IMR-90 (cell line): ENCODE results near the gene ZNF469. TPM values are rescaled to one million over a fixed set of nuclear protein-coding genes. Genes with fewer than 3 reads are reported as not detected.

ENCODE experiments used
- ATAC-seq: fragments of 200-7000 bp; cut with Tn5 transposase; 2 replicates; pipeline ENCODE4 v1.9.1; 2020; ENCODE audit warnings: low read depth, mild to moderate bottlenecking, moderate library complexity
- BruUV-seq: library from RNA; stranded (reverse); fragments of 400-500 nt; replicated peaks from 2 replicates; lab custom pipeline; 2021; lab: Mats Ljungman, UMichigan
- CTCF ChIA-PET: fragments of 300-600 bp; formaldehyde crosslinking; extraction: SDS; loops from one replicate; lab custom pipeline; 2021; ENCODE audit warnings: antibody characterized with exemption; lab: Yijun Ruan, JAX
- POLR2A ChIA-PET: fragments of 300-600 bp; sonication (Branson Sonifier 250); formaldehyde crosslinking; loops from one replicate; lab custom pipeline; 2022; ENCODE audit warnings: antibody characterized with exemption; ENCODE audit not compliant: unreplicated experiment; lab: Charles Lee
- DNase-seq: peaks from one replicate; pipeline ENCODE4 v3.0.0; 2013
- H2AFZ ChIP-seq: replicated peaks from 2 replicates; pipeline ENCODE3; 2013; ENCODE audit warnings: low read length, mild to moderate bottlenecking; ENCODE audit not compliant: poor library complexity
- H2AK5ac ChIP-seq: 2 replicates; pipeline ENCODE4 v1.6.1; 2013; ENCODE audit warnings: low read depth, low read length, inconsistent platforms
- H2AK9ac ChIP-seq: replicated peaks from 2 replicates; pipeline ENCODE3; 2013; ENCODE audit warnings: mild to moderate bottlenecking, low read depth, low read length, moderate library complexity; ENCODE audit not compliant: poor library complexity
- H2BK120ac ChIP-seq: 2 replicates; pipeline ENCODE4 v1.6.1; 2013; ENCODE audit warnings: low read depth, low read length, inconsistent platforms
- H2BK15ac ChIP-seq: 3 replicates; pipeline ENCODE4 v1.6.1; 2013; ENCODE audit warnings: low read depth, low read length, inconsistent platforms
- H2BK20ac ChIP-seq: 2 replicates; pipeline ENCODE4 v1.6.1; 2013; ENCODE audit warnings: low read depth, mild to moderate bottlenecking, inconsistent platforms, low read length, moderate library complexity
- H2BK5ac ChIP-seq: 2 replicates; pipeline ENCODE4 v1.6.1; 2013; ENCODE audit warnings: mild to moderate bottlenecking, low read depth, low read length, inconsistent platforms; ENCODE audit not compliant: poor library complexity, severe bottlenecking
- H3K14ac ChIP-seq: replicated peaks from 2 replicates; pipeline ENCODE4 v1.6.1; 2013; ENCODE audit warnings: low read depth, low read length, inconsistent platforms
- H3K18ac ChIP-seq: 2 replicates; pipeline ENCODE4 v1.6.1; 2013; ENCODE audit warnings: low read depth, low read length, control low read depth
- H3K23ac ChIP-seq: 2 replicates; pipeline ENCODE4 v1.6.1; 2013; ENCODE audit warnings: low read depth, low read length, inconsistent platforms
- H3K27ac ChIP-seq: 2 replicates; pipeline ENCODE4 v1.5.1; 2013; ENCODE audit warnings: mild to moderate bottlenecking, control low read depth, low read length; ENCODE audit not compliant: insufficient read depth
- H3K27me3 ChIP-seq: 2 replicates; pipeline ENCODE4 v1.6.1; 2013; ENCODE audit warnings: low read length; ENCODE audit not compliant: control insufficient read depth, insufficient read depth
- H3K36me3 ChIP-seq: 2 replicates; pipeline ENCODE4 v1.6.1; 2013; ENCODE audit warnings: low read length, mixed read lengths; ENCODE audit not compliant: control insufficient read depth, insufficient read depth
- H3K4ac ChIP-seq: 2 replicates; pipeline ENCODE4 v1.6.1; 2013; ENCODE audit warnings: low read depth, low read length, inconsistent platforms
- H3K4me1 ChIP-seq: 2 replicates; pipeline ENCODE4 v1.6.1; 2013; ENCODE audit warnings: low read length, mixed read lengths; ENCODE audit not compliant: control insufficient read depth, insufficient read depth
- H3K4me2 ChIP-seq: 2 replicates; pipeline ENCODE4 v1.6.1; 2013; ENCODE audit warnings: low read depth, mild to moderate bottlenecking, control low read depth, low read length, moderate library complexity
- H3K4me3 ChIP-seq: 2 replicates; pipeline ENCODE4 v1.5.1; 2013; ENCODE audit warnings: low read depth, mild to moderate bottlenecking, control low read depth, low read length, moderate library complexity; ENCODE audit not compliant: insufficient read depth
- H3K56ac ChIP-seq: 2 replicates; pipeline ENCODE4 v1.6.1; 2013; ENCODE audit warnings: low read length, inconsistent platforms; ENCODE audit not compliant: insufficient read depth; ENCODE audit errors: extremely low read depth
- H3K79me1 ChIP-seq, 2 experiments: 2 replicates each; pipeline ENCODE4 v1.6.1; 2013; ENCODE audit warnings: low read length in 2 of 2, inconsistent platforms in 1 of 2, low read depth in 1 of 2
- H3K9ac ChIP-seq: 2 replicates; pipeline ENCODE4 v1.6.1; 2013; ENCODE audit warnings: low read depth, low read length, control low read depth
- H3K9me1 ChIP-seq: 2 replicates; pipeline ENCODE4 v1.6.1; 2013; ENCODE audit warnings: low read length, inconsistent platforms; ENCODE audit not compliant: insufficient read depth
- H3K9me3 ChIP-seq: 2 replicates; pipeline ENCODE4 v1.6.1; 2013; ENCODE audit warnings: low read length; ENCODE audit not compliant: control insufficient read depth, insufficient read depth
- H4K20me1 ChIP-seq: 2 replicates; pipeline ENCODE4 v1.6.1; 2013; ENCODE audit warnings: low read length, inconsistent platforms; ENCODE audit not compliant: insufficient read depth
- H4K5ac ChIP-seq: 2 replicates; pipeline ENCODE4 v1.6.1; 2013; ENCODE audit warnings: mild to moderate bottlenecking, low read depth, low read length, control low read depth
- H4K8ac ChIP-seq, 2 experiments: 2 replicates each; pipeline ENCODE4 v1.6.1; 2013; ENCODE audit warnings: low read depth in 2 of 2, low read length in 2 of 2, control low read depth in 1 of 2, inconsistent platforms in 1 of 2
- H4K91ac ChIP-seq: 2 replicates; pipeline ENCODE4 v1.6.1; 2013; ENCODE audit warnings: low read depth, low read length, inconsistent platforms; ENCODE audit not compliant: insufficient read depth
- BHLHE40 ChIP-seq: fragments of 150-350 bp; IDR thresholded peaks from 2 replicates; pipeline ENCODE4 v1.6.1; 2016; ENCODE audit warnings: mild to moderate bottlenecking, low read depth, low read length
- CEBPB ChIP-seq: IDR thresholded peaks from 2 replicates; pipeline ENCODE4 v1.6.1; 2012; ENCODE audit warnings: low read depth, low read length, improper control_type of control experiment
- ELK1 ChIP-seq: fragments of 150-350 bp; IDR thresholded peaks from 2 replicates; pipeline ENCODE4 v1.6.1; 2016; ENCODE audit warnings: low read depth, mild to moderate bottlenecking, low read length, moderate library complexity, borderline replicate concordance
- FOS ChIP-seq: fragments of 150-350 bp; IDR thresholded peaks from 2 replicates; pipeline ENCODE4 v1.6.1; 2016; ENCODE audit warnings: low read depth, low read length
- MAFK ChIP-seq: IDR thresholded peaks from 2 replicates; pipeline ENCODE4 v1.6.1; 2012; ENCODE audit warnings: low read depth, low read length, improper control_type of control experiment
- MAZ ChIP-seq: IDR thresholded peaks from 2 replicates; pipeline ENCODE4 v1.6.1; 2012; ENCODE audit warnings: low read depth, mild to moderate bottlenecking, low read length, improper control_type of control experiment, moderate library complexity, borderline replicate concordance
- POLR2A ChIP-seq: IDR thresholded peaks from 2 replicates; pipeline ENCODE4 v1.6.1; 2012; ENCODE audit warnings: mild to moderate bottlenecking, low read depth, low read length
- RAD21 ChIP-seq: IDR thresholded peaks from 2 replicates; pipeline ENCODE4 v1.6.1; 2012; ENCODE audit warnings: low read length, improper control_type of control experiment
- RFX5 ChIP-seq: IDR thresholded peaks from 2 replicates; pipeline ENCODE4 v1.8.0; 2012; ENCODE audit warnings: low read depth, mild to moderate bottlenecking, low read length, moderate library complexity
- SMC3 ChIP-seq: fragments of 150-350 bp; IDR thresholded peaks from 2 replicates; pipeline ENCODE4 v1.6.1; 2016; ENCODE audit warnings: low read depth, mild to moderate bottlenecking, antibody characterized with exemption, low read length, moderate library complexity
- USF2 ChIP-seq: fragments of 150-350 bp; IDR thresholded peaks from 2 replicates; pipeline ENCODE4 v1.6.1; 2017; ENCODE audit warnings: mild to moderate bottlenecking, antibody characterized with exemption, low read length, low read depth
- WGBS, 2 experiments: methylation state at CpG; one replicate each; pipeline versions ENCODE4 v1.1.5 to v1.1.7; 2013; ENCODE audit warnings: missing lambda C conversion rate in 2 of 2; ENCODE audit not compliant: insufficient read length in 1 of 2; ENCODE audit errors: extremely low coverage in 2 of 2; 5-methylcytosine and 5-hydroxymethylcytosine counted together
- dilution Hi-C: fragments of 300-500 bp; cut with HindIII; formaldehyde crosslinking; loops from one replicate; pipeline ENCODE4 v1.14.3; 2018; ENCODE audit warnings: low sequenced_read_pairs; ENCODE audit not compliant: unreplicated experiment
- in situ Hi-C: fragments of 300-500 bp; cut with MboI; formaldehyde crosslinking; loops from 3 replicates; pipeline ENCODE4 v1.14.3; 2019; ENCODE audit warnings: low sequenced_read_pairs, inconsistent platforms, mixed read lengths
- intact Hi-C: fragments of 100-400 bp; cut with micrococcal nuclease; formaldehyde crosslinking; loops from 2 replicates; pipeline ENCODE4 v1.10.0; 2022
- polyA plus RNA-seq, 3 experiments: library from polyadenylated mRNA; depleted of rRNA; stranded (reverse); fragments of >200 nt; gene quantifications; 2 replicates each; pipeline ENCODE4 v1.2.3, GENCODE V29; 2012; ENCODE audit warnings: low replicate concordance in 1 of 3
- total RNA-seq: library from RNA; depleted of rRNA; stranded (reverse); fragments of >200 nt; gene quantifications from 2 replicates; pipeline ENCODE4 v1.2.3, GENCODE V29; 2012

The ZNF469 gene
- total and polyA plus RNA-seq, 2 of the 4 experiments (the other 2 are of a cell fraction) = 1.1 to 13.3 TPM

GRCh38 chr16:88421871-88422433 is 39.2 kb downstream of the ZNF469 start:
- peaks cover 98% of the 10 kb centered on the region for H4K20me1 ChIP-seq
- 50% methylated on average over 4 of the region's 5 CpGs; no CpG with 5 or more reads in 1 of the 2 experiments for WGBS, 2 experiments
- dilution Hi-C loops = no loop called here

More at GRCh38 chr16:88421871-88422433, 39.2 kb downstream of the ZNF469 start:
- Histone ChIP-seq H3K4ac (no peak overlapping the region), H3K9me3 (no peaks in the 10 kb centered on the region), H3K9me1 (peaks cover 23% of the 10 kb centered on the region), H3K23ac (no peak overlapping the region), H3K4me2 (no peak overlapping the region), H3K27ac (no peak overlapping the region), H2BK15ac (no peak overlapping the region), H3K56ac (no peak overlapping the region), H3K36me3 (peaks cover 57% of the 10 kb centered on the region), H2BK20ac (no peak overlapping the region), H4K5ac (no peak overlapping the region), H2AFZ (no peak overlapping the region), H2BK120ac (no peak overlapping the region), H3K27me3 (no peaks in the 10 kb centered on the region), H3K14ac (no peak overlapping the region), H3K4me3 (no peak overlapping the region), H4K91ac (no peak overlapping the region), H2AK9ac (no peak overlapping the region), H2AK5ac (no peak overlapping the region), H3K18ac (no peak overlapping the region), H3K79me1 (peaks cover 26 to 85% of the 10 kb centered on the region in 2 experiments), H4K8ac (no peak overlapping the region), H3K9ac (no peak overlapping the region), H3K4me1 (no peaks in the 10 kb centered on the region; the same call in none of the 2 replicates), H2BK5ac (peak overlapping the region; percentile 34)
- intact Hi-C loops = no loop called here
- ATAC-seq = no peak
- no peak for TF ChIP-seq USF2
- no peak for TF ChIP-seq SMC3
- TF ChIP-seq CEBPB = no peak
- no peak for TF ChIP-seq ELK1
- no peak for TF ChIP-seq RAD21
- TF ChIP-seq MAFK = no peak
- TF ChIP-seq MAZ = no peak
- no peak for TF ChIP-seq POLR2A
- TF ChIP-seq BHLHE40 = no peak
- TF ChIP-seq FOS = no peak
- TF ChIP-seq RFX5 = no peak
- ChIA-PET POLR2A (no interaction called here), CTCF (no interaction called here)
- in situ Hi-C loops = no loop called here
- no TSS peak for BruUV-seq
- no peak for DNase-seq
